Mesendoderm (in vitro differentiated cells): Measurements from ENCODE around the gene STPG4.

Experiments
- DNase-seq: peaks from one replicate; pipeline ENCODE4 v3.0.0; 2013
- H2AK5ac ChIP-seq: 2 replicates; pipeline ENCODE4 v1.6.1; 2013; ENCODE audit warnings: low read length, inconsistent platforms
- H2BK120ac ChIP-seq: 2 replicates; pipeline ENCODE4 v1.6.1; 2013; ENCODE audit warnings: low read depth, mild to moderate bottlenecking, low read length, moderate library complexity, mixed read lengths
- H2BK15ac ChIP-seq: replicated peaks from 2 replicates; pipeline ENCODE4 v1.6.1; 2013; ENCODE audit warnings: low read depth, mild to moderate bottlenecking, moderate library complexity
- H2BK5ac ChIP-seq: 2 replicates; pipeline ENCODE4 v1.6.1; 2013; ENCODE audit warnings: low read length, inconsistent platforms
- H3K18ac ChIP-seq: 2 replicates; pipeline ENCODE4 v1.6.1; 2013; ENCODE audit warnings: mild to moderate bottlenecking, low read length, mixed read lengths
- H3K23ac ChIP-seq: one replicate; pipeline ENCODE4 v1.6.1; 2013; ENCODE audit warnings: low read length
- H3K27ac ChIP-seq: 2 replicates; pipeline ENCODE4 v1.5.1; 2013; ENCODE audit warnings: low read depth, mild to moderate bottlenecking, inconsistent platforms, low read length, moderate library complexity
- H3K27me3 ChIP-seq: 2 replicates; pipeline ENCODE4 v1.6.1; 2013; ENCODE audit warnings: low read length, control low read depth, mild to moderate bottlenecking, inconsistent platforms; ENCODE audit not compliant: insufficient read depth, poor library complexity
- H3K36me3 ChIP-seq: 2 replicates; pipeline ENCODE4 v1.6.1; 2013; ENCODE audit warnings: low read length, inconsistent platforms; ENCODE audit not compliant: control insufficient read depth, insufficient read depth
- H3K4ac ChIP-seq: one replicate; pipeline ENCODE4 v1.6.1; 2013; ENCODE audit warnings: low read depth, mild to moderate bottlenecking, low read length, moderate library complexity
- H3K4me1 ChIP-seq: 2 replicates; pipeline ENCODE4 v1.6.1; 2013; ENCODE audit warnings: low read depth, low read length, inconsistent platforms; ENCODE audit not compliant: control insufficient read depth
- H3K4me2 ChIP-seq: 2 replicates; pipeline ENCODE4 v1.6.1; 2013; ENCODE audit warnings: low read length
- H3K4me3 ChIP-seq: 2 replicates; pipeline ENCODE4 v1.5.1; 2013; ENCODE audit warnings: mild to moderate bottlenecking, low read length
- H3K56ac ChIP-seq: one replicate; pipeline ENCODE4 v1.6.1; 2013; ENCODE audit warnings: low read length
- H3K79me1 ChIP-seq: 2 replicates; pipeline ENCODE4 v1.6.1; 2013; ENCODE audit warnings: low read length, inconsistent platforms
- H3K79me2 ChIP-seq: 2 replicates; pipeline ENCODE4 v1.6.1; 2013; ENCODE audit warnings: mild to moderate bottlenecking, low read length; ENCODE audit not compliant: control insufficient read depth, insufficient read depth
- H3K9ac ChIP-seq: 2 replicates; pipeline ENCODE4 v1.6.1; 2013; ENCODE audit warnings: low read length, inconsistent platforms
- H4K5ac ChIP-seq: one replicate; pipeline ENCODE4 v1.6.1; 2013; ENCODE audit warnings: low read length
- H4K8ac ChIP-seq: one replicate; pipeline ENCODE4 v1.6.1; 2013; ENCODE audit warnings: low read depth, mild to moderate bottlenecking, control low read depth, low read length, moderate library complexity
- WGBS: extraction: QIAGEN DNeasy Blood & Tissue Kit; methylation state at CpG from one replicate; pipeline ENCODE4 v1.1.7; 2013; ENCODE audit warnings: low lambda C conversion rate, missing lambda C conversion rate; ENCODE audit not compliant: insufficient coverage; ENCODE audit errors: extremely low coverage; 5-methylcytosine and 5-hydroxymethylcytosine counted together

The STPG4 gene

DNA sequence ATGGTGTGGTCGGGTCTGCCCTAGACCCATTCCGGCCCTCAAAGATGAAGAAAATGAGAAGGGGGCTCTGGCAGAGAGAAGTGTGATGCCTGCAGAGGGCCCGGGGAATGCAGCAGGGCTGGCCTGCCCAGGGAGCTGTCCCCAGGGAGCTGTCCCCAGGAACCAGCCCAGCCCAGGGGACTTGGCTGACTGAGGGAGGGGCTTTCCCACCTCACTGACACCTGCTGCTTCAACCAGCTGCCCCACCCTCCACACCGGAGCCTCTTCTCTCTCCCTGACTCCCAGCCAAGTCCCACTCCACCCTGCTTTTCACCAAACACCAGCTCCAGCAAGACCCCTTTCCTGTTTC, 111.2 kb downstream of the STPG4 start:
- H2AK5ac ChIP-seq: no peak overlapping the region
- H3K4me3 ChIP-seq: no peak overlapping the region
- no peak overlapping the region for H3K9ac ChIP-seq
- H3K79me2 ChIP-seq: no peaks in the 10 kb centered on the region
- H3K4me2 ChIP-seq: no peak overlapping the region
- no peak overlapping the region for H3K56ac ChIP-seq
- no peak overlapping the region for H2BK5ac ChIP-seq
- no peak overlapping the region for H3K18ac ChIP-seq
- H3K23ac ChIP-seq: no peak overlapping the region
- peaks cover 7% of the 10 kb centered on the region for H3K4me1 ChIP-seq
- no peak overlapping the region for H2BK120ac ChIP-seq
- no peak overlapping the region for H2BK15ac ChIP-seq
- no peak overlapping the region for H4K8ac ChIP-seq
- no peaks in the 10 kb centered on the region for H3K27me3 ChIP-seq
- H3K27ac ChIP-seq: no peak overlapping the region
- H3K36me3 ChIP-seq: no peaks in the 10 kb centered on the region
- no peaks in the 10 kb centered on the region for H3K79me1 ChIP-seq
- DNase-seq: no peak
- H4K5ac ChIP-seq: no peak overlapping the region
- no CpG with 5 or more reads among the region's 4 CpGs for WGBS
- H3K4ac ChIP-seq: no peak overlapping the region

DNA sequence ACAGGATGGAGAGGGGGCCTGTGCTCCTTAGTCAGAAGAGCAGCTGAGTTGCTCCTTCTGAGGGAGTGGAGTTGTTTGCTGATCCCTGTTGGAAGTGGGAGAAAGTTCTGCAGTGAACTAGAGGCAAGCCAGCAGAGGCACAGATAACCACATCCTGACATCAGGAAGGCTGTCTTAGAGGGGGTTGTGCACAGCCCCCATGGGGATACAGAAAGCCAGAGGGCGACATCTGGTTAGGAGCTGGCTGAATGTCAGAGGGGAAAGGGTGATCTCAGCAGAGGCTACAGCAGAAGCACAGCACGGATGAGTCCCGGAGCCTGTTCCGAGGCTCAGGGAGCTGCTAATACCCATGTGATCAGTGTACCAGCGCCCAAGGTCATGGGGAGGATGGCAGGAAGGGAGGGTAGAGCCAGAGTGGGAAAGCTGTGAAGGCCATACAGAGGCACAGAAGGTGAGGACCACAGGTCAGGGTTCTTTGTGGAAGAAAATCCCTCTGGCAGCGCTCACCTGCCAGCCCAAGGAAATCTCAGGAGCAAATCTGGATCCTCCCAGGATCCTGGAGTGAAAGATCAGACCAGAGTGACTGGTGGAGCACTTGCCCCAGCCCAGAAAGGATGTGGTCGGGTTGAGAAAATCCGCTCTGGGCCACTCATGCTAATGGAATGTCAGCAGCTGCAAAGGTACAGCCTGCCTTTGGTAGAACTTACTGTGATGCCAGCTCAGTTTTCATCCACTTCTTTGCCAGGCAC, 111.8 kb downstream of the STPG4 start:
- H3K4me1 ChIP-seq: peaks cover 7% of the 10 kb centered on the region
- H3K79me1 ChIP-seq: no peaks in the 10 kb centered on the region
- no peak overlapping the region for H3K18ac ChIP-seq
- peak; percentile 94 for DNase-seq
- no peak overlapping the region for H2BK15ac ChIP-seq
- H3K27me3 ChIP-seq: no peaks in the 10 kb centered on the region
- peak overlapping the region; percentile 39 for H3K23ac ChIP-seq
- no peak overlapping the region for H3K9ac ChIP-seq
- no peak overlapping the region for H4K8ac ChIP-seq
- no peak overlapping the region for H3K4ac ChIP-seq
- no peak overlapping the region for H3K27ac ChIP-seq
- peak overlapping the region; percentile 46 for H2AK5ac ChIP-seq
- no peaks in the 10 kb centered on the region for H3K36me3 ChIP-seq
- H3K4me3 ChIP-seq: no peak overlapping the region
- H3K4me2 ChIP-seq: no peak overlapping the region
- no peak overlapping the region for H2BK120ac ChIP-seq
- H3K79me2 ChIP-seq: no peaks in the 10 kb centered on the region
- no peak overlapping the region for H4K5ac ChIP-seq
- peak overlapping the region; percentile 12 for H3K56ac ChIP-seq
- H2BK5ac ChIP-seq: no peak overlapping the region
- WGBS: no CpG with 5 or more reads among the region's 8 CpGs

DNA sequence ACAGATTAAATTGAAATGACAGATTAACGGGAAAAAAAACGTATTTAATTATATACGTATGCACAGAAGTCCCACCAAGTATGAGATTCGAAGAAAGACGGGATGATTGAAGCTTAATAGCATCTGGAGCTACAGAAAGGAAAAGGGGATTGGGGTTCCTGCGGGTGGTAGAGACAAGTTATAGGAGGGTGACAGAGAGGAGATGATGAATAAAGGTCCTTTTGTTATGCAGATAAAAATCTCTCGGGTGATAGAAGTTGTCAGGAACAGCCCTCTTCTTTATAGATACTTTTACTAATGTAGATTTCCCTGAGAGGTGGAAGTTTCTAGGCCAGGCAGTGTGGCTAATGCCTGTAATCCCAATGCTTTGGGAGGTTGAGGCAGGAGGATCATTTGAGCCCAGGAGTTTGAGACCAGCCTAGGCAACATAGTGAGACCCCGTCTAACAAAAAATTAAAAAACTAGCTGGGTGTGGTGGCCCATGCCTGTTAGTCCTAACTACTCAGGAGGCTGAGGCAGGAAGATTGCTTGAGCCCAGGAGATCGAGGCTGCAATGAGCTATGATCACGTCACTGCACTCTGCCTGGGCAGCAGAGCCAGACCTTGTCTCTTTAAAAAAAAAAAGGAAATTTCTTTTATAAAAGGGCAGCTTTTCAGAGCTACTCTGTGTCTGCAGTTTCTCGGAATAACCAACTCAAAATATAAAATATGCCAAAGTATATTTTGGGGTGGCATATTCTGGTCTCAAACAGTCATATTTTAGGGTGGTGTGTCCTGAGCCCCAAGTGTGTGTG, 113.0 kb downstream of the STPG4 start:
- Histone ChIP-seq H3K4me3 (no peak overlapping the region), H3K79me1 (no peaks in the 10 kb centered on the region), H3K27me3 (no peaks in the 10 kb centered on the region), H2BK5ac (no peak overlapping the region), H4K8ac (no peak overlapping the region), H3K56ac (no peak overlapping the region), H2BK120ac (no peak overlapping the region), H4K5ac (no peak overlapping the region), H2BK15ac (no peak overlapping the region), H3K36me3 (no peaks in the 10 kb centered on the region), H3K4ac (no peak overlapping the region), H3K27ac (no peak overlapping the region), H3K9ac (no peak overlapping the region), H3K18ac (no peak overlapping the region), H3K4me1 (peaks cover 7% of the 10 kb centered on the region), H3K4me2 (no peak overlapping the region), H3K23ac (no peak overlapping the region), H2AK5ac (no peak overlapping the region), H3K79me2 (no peaks in the 10 kb centered on the region)
- no peak for DNase-seq
- no CpG with 5 or more reads among the region's 11 CpGs for WGBS

DNA sequence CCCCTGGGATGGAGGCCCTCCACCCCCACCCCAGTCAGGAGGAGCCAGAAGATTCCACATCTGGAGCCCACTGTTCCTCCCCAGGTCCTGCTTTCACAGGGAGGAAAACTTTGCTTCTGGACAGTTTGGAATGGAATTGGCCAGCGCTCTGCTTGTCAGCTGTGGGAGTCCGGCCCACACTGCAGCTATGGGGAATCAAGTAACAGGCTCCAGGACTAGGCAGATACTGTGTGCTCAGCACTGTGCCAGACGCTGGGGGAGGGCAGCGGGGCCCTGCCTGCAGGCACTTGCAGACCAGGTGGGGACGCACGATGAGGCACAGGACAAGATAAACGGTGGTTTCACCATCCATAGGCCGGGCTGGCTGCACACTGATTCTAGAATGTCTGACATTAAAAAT, 114.0 kb downstream of the STPG4 start:
- Histone ChIP-seq H3K27ac (no peak overlapping the region), H4K8ac (no peak overlapping the region), H3K4me1 (peaks cover 7% of the 10 kb centered on the region), H2BK15ac (no peak overlapping the region), H3K56ac (no peak overlapping the region), H3K9ac (no peak overlapping the region), H3K27me3 (no peaks in the 10 kb centered on the region), H3K23ac (no peak overlapping the region), H3K79me2 (no peaks in the 10 kb centered on the region), H3K79me1 (no peaks in the 10 kb centered on the region), H3K4me3 (no peak overlapping the region), H4K5ac (no peak overlapping the region), H3K4ac (no peak overlapping the region), H3K36me3 (no peaks in the 10 kb centered on the region), H2BK5ac (no peak overlapping the region), H3K18ac (no peak overlapping the region), H2AK5ac (no peak overlapping the region), H3K4me2 (no peak overlapping the region), H2BK120ac (no peak overlapping the region)
- no CpG with 5 or more reads among the region's 8 CpGs for WGBS
- no peak for DNase-seq

DNA sequence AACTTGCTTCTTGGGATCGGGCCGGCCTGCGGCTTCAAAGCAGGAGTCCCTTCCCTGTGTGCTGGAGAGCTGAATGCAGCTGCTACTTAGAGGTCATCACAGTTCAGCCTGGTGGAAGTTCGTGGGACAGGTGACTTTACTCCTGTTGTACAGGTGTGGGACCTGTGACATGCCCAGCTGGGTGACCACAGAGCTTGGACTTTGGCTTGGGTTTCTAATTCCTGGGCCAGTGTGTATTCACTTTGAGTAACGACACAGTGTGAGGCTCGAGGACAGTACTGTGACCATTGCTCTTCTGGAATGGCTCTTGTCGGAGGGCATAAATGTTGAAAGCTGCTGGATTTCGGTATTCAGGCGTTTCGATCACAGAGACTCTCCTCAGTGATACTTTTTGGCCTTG, 114.5 kb downstream of the STPG4 start:
- Histone ChIP-seq H3K27ac (no peak overlapping the region), H4K5ac (no peak overlapping the region), H2BK15ac (no peak overlapping the region), H3K79me2 (no peaks in the 10 kb centered on the region), H3K79me1 (no peaks in the 10 kb centered on the region), H3K18ac (no peak overlapping the region), H3K56ac (no peak overlapping the region), H3K9ac (no peak overlapping the region), H2BK120ac (no peak overlapping the region), H3K36me3 (no peaks in the 10 kb centered on the region), H2AK5ac (no peak overlapping the region), H4K8ac (no peak overlapping the region), H3K4ac (no peak overlapping the region), H3K4me3 (no peak overlapping the region), H3K27me3 (no peaks in the 10 kb centered on the region), H3K4me1 (peaks cover 7% of the 10 kb centered on the region), H2BK5ac (no peak overlapping the region), H3K4me2 (no peak overlapping the region), H3K23ac (no peak overlapping the region)
- WGBS: no CpG with 5 or more reads among the region's 10 CpGs
- DNase-seq: no peak
